GF-D8 (cell line): ENCODE measurements around the gene MAB21L1.

ENCODE experiments used
- DNase-seq: peaks from one replicate; lab custom pipeline; 2025; lab: John Stamatoyannopoulos, UW

MAB21L1 gene

DNA sequence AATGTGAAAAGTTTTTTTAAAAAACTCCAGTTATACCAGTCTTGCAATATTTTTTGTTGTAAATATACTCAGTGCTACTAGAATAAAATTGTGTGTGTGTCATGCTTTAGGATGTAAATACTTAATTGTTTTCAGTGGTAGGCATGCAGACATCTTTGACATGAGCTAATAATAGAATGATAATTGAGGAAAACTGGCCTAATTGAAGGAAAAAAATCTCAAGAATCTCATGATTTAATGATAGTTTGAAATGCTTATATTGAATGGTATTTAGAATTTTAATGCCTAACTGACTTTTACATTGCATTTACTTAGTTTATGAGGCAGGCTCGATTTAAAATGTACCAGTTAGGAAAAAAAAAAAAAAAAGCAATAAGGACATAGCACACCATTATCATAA is 3.2 kb upstream of the MAB21L1 start:
- no peak for DNase-seq

DNA sequence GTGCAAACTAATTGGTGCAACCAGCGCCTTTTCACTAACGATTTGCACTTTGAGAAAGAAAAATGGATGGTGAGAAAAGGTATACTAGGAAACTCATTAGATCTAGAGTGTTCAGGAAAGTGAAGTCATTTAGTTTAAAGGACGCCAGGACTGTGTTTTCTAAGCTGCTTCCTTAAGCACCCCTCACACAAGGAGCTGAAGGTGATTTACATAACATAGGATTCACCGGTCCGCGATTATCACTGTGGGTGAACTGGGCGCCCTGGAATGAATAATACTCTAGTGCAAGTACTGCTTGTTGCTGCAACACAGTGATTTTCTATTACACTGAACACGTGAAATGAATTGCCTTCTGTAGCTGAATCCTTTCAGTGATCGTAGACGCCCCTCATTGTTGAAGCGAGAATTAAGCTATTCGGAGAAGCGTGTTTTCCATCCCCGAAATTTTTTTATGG is 2.6 kb upstream of the MAB21L1 start:
- DNase-seq, result no peak

DNA sequence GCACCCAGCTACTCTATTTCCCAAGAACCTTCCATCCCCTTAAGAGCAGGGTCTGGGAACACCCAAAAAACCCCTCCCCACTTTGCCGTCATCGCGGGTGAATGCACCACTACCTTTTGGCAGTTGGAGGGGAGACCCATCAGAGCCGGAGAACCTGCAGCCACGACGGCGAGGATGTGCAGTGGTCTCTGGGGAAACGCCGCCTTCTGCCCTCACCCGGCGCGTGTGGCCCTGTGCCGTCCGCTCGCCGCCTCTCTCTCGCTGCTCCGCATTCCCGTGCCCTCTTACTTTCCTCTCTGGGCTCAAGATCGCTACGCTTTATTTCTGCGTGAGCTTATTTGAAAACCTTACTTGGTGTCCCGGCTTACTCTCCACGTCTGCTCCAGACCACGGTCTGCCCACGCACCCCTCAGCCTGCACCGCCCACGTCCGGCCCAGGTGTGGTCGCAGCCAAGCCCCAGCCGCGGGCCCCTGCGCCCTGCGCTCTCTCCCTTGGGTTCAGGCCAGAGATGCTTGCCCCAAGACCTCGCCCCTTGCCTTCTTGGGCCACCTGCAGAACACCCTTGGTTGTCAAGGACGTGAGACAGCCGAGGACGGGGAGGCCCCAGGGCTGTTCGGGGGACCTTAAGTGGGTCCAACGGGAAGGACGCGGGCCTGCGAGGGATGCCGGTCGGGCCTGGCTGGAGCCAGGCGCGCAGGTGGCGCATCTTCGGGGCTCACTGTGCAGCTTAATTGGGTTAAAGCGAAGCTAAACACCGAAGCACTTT is 2.0 kb upstream of the MAB21L1 start:
- DNase-seq, result no peak

DNA sequence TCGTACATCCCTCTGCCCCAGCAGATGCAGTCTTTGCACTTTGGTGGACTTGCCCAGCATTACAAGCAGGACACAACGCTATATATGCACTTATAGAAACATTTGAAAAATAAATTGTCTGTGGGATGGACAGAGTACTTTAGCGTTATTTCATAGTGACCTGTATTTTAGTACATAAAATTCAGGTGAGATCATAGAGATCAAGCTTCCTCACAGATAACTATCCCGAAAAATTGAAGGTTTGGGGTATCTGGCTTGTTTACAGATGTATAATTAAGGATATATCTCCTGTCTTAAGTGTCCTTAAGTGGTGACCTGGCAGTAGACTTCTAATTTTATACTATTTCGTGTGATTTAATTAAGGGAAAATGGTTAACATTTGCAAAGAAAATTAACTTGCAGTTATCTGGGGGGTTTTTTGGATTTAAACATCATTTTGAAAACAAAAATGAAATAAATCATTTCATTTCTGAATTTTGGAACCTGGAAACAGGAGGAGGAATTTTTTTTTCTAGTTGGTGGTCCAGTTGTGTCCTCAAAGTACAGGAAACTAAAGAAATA is 977 bp upstream of the MAB21L1 start:
- no peak for DNase-seq

DNA sequence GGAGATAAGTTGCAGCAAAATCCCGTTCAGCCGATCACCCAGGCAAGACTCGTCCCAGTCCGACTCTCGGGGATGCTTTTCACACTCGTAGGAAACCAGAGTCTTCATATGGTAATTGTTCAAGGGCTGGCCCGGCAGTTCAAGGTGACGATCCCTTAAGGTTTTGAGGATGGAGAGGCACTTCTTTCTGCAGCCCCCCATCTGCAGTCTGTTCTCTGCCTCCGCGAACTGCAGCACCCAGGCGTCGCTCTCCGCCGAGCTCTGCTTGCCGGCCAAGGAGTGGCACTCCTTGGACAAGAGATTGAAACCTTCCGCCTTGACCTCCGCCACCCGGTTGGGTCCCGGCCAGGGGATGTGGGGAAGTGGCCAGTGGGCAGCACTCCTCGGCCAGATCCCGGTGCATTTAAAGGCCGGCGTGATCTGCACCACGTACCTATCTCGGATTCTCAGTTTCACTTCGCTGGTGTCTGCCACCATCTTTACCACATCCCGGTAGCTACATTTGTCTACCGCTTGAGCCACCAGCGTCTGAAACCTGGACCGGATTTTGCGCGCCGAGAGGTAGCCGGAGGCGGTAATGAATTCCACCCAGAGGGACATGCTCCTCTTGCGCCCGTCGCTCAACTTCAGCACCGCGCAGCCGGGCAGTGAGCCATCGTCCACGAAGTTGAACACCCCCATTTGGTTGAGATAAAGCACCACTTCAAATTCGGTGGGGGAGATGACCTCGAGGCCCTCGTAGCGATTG is 1.1 kb downstream of the MAB21L1 start:
- DNase-seq, result no peak

DNA sequence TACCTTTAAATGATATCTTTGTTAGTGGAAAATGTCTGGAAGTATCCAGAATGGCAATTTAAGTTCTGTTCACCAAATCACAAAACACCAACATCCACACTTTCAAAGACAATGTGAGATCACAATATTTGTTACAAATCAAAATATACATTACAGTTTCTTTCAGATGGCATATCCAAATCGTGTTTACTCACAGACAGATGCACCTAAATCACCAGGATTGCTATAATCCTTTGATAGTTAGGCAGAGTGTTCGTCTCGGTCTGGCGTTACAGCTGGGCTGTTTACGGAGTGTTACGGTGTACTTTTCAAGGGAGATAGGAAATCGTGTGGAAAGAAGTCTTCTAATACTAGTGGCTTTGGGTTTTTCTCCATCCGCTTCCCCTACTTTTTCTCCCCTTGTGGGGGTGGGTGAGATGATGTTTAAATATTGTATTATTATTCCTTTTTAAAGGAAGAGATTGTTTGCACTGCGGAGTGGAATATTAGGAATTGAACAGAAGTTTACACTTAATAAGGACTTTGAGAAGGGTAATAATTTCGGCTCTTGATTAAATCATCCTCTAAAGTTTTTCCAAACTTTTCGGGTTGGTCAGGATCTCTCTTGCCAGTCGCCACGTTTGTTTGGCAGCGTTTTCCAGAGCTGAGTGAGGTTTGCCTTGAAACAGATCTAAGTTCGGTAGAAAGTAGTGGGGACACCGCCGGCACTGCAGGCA is 1.8 kb downstream of the MAB21L1 start:
- no peak for DNase-seq

DNA sequence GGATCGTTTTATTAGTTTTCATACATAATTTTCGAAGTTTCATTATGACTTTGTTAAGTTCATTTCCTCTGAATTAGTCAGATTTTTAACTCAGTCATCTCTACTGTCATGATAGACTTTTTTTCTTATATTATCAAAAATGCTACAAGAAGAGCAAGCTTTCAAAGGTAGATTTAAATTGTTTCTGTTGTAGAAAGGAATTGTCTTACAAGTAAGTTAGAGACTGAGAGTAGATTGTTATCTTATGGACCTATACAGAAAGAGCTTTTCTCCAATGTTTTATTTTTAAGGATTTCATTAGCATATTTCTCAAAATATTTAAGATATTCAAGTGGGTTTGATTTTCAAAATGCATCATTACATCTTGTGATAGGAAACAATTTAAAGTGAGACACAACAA is 2.7 kb downstream of the MAB21L1 start:
- DNase-seq, result no peak

DNA sequence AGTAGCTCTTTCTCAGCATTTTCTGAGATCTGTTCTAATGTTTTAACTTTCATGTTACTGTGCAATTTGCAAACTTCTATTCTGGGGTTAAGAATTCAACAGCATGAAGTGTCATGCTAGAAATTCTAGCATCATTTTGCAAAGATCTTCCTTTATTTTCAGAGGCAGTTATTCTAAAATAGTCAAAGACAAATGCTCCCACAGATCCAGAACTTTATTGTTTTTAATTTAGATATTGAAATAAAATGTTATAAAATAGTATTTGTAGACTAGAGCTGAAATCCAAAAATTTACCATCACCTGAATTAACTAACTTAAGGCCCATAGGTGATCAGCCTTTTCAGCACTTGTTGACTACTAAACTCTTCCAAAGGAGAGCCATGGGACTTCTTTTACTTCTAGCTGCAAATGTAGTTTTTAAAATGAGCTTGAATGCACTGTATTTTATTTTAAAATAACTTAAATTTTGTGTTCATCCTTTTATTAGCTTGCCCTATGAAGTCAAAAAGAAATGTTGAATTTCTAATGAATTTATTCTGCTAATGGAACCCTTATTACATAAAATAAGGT is 3.2 kb downstream of the MAB21L1 start:
- no peak for DNase-seq

DNA sequence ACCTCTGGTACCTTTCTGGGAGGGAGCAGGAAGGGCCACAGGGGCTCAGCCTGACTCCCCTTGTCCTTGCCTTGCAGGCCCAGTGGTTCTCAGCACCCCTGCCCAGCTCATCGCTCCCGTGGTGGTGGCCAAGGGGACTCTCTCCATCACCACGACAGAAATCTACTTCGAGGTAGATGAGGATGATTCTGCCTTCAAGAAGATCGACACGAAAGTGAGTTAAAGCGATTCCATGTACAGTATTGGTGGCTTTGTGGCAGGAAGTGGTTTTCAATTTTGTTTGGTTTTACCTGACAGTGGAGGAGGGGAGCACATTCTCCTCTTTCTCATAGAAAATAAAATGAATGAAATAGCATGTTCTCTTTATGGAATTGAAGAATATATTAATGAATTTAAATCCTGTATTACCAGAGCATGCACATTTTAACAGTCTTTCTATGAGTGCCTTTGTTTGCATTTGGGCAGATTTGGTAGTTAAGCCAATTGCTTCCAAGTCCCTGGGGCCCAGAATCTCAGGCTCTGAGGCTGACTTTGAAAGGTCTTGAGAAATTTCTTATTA is 4.1 kb downstream of the MAB21L1 start:
- no peak for DNase-seq

DNA sequence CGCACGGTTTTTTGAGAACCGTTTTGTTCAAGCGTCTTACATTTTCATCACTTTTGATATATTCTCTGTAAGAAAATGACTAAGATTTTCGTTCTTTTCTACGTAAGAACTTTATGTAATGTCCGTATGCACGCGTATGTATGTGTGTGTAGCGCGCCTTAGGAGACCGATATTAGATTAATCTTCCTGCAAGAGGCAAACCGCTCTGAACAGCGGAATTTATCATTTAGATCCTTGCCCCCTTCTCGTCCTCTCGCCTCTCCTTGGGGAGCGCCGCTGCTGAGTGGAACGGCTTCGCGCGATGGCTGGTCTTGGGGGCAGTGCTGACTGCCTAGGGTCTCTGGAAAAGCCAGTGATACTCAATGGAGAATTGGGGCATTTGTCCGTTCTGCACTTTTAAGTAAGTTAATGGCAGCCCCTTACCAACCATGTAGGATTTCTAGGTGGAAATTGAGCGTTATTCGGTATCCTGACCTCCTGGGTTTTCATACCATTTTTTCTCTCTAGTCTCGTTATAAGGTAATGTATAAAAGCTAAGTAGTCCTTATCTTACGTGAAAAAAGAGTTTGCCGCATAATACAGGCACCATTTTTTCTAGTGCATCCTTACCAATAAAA is 4.7 kb downstream of the MAB21L1 start:
- no peak for DNase-seq

DNA sequence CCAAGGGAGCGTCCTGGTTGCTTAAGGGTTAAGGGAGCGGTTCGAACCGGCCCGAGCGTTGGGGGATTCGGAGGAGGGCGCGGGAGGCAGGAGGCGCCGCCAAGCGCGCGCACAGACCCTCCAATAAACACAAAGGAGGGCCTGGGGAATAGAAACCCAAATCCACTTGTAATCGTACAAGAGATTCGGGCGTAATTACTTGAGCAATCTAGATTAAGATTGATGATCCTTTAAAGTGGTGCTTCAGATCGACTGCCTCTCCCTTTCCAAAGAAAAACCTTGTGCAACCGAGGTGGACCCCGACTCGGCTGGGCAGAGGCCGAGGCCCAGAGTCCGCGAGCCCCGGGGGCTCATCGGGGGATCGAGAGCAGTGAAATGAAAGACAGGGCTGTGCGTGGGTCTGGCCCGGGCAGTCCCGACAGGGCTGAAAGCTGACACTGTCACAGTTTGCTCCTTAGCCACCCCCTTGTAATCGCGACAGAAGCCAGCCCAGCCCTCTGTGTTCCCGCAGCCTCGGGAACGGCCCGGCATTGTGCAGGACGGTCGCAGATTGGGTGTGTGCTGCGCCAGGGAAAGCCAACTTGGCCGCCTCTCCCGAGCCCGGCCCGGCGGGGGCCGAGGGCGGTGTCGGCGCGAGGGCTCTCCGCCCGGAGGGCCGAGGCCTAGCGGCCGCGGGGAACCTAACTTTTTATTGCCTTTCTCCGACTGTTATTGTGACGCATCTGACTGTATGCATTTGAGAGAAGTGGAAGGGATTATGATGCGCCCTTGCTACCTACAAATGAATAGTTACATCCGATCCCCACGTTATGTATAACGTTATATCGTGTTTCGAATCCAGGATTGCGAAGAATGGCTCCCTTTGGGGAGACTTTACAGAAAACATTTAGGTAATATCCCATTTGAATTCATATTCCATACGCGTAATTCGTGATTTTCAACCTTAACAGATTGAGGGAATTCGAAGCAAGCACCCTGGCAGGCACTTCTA is 5.5 kb downstream of the MAB21L1 start:
- DNase-seq, result no peak

DNA sequence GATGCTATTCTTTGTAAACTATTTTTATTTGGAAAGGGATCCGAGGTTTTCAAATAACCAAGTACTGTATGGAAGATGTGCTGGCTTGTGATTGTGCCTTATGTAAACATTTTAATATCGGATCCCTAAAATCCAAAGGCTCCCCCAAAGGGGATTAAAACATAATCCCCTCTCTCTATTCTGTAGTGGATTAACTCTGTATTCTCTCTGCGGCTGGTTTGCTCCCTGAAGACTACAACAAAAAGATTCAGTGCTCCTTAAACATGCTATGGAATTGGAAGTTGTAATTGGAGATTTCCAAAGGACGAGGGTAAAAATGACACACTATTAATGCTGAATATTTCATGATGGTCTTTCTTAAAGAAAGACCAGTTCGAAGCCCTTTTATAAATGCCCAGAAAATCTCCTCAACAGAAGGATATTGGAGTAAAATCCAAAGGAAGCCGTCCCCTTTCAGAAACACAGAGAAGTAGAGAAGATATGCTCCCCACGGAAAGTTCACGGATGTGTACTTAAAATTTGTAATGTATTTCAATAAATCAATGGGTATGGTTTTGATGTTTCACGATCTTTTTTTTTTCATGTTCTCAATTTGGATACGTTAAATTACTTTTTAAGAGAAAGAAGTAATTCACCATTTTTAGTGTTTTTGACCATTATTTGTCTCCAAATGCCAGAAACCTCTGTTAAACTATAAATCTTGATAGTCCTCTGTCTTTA is 6.5 kb downstream of the MAB21L1 start:
- no peak for DNase-seq

DNA sequence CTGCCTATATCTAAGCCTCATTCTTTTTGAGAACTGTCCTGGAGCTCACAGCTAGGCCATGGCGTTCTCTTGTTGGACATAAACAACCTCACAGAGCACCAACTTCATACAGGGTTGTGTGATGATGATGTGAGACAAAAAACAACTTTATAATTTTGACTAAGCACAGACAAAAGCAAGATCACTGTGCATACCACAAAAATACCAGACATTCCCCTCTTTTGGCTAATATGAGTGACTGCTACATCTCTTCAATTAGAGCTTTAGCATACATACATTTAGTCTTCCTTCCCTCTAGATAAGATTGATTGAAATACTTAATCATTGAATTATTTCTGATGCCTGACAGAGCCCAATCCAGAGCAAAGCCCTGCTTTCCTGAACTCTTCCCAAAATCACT is 8.3 kb downstream of the MAB21L1 start:
- DNase-seq, result no peak

DNA sequence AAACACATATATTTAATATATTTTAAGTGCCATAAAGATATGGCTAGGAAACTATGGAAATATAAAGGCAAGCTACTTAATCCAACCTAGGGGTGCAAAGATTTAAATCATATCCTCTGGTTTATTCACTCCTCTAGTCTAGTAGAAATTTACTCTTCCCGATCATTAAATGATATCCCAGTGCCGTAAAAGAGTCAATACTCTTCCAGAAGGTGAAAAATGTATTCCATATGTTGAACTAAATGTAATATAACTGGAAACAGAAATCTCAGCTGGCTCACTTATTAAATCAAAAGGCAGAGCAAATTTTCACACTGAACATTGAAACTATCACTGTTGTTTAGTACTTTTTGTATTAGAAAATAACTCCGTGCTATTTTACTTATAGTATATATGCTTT is 11.1 kb downstream of the MAB21L1 start:
- no peak for DNase-seq

DNA sequence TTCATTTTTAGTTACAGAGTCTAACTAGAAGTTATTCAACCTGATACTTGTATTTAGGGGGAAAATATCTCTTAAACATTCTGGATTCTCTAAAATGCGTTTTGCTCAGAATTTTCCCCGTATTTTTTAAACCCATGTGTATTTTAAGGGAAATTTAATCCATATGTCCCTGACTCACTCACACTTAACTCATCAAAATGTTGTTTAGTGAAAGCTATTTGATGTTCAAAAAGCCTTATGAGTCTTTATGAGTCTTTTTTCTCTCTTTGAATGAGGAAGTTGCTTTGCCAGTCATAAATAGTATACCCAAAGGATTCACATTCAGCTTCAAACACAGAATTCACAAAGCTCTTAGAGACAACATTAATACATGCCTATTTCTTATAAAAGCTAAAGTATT is 16.4 kb downstream of the MAB21L1 start:
- DNase-seq, result no peak

DNA sequence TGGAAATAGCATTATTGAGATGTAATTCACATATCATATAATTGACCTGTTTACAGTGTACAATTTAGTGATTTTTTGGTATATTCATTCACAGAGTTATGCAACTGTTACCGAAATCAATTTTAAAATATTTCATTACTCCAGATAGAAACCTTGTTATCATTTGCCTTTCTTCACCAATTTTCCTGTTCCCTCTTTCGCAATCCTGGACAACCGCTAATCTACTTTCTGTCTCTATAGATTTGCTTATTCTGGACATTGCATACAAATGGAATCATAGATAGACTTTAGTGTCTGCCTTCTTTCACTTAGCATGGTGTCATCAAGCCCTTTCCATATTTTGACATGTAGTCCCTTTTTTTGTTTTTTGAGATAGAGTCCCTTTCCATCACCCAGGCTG is 19.2 kb downstream of the MAB21L1 start:
- no peak for DNase-seq

DNA sequence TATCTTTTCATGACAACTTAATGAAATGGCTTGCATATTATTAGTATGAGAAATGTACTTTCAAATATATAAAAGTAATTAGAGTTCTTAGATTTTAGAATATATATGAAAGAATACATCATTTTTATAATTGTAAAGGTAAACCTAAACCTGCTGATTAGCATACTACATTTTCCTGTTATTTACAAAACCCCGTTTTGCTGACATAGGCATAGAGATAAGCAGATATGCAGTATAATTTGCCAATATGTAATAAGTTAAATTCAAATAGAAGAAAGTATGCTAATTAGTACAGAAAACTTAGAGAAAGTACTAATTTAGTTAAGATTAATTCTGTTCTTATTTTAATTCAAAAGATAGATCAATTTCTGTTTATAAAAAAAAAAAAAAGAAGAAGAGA is 21.5 kb downstream of the MAB21L1 start:
- DNase-seq, result no peak

DNA sequence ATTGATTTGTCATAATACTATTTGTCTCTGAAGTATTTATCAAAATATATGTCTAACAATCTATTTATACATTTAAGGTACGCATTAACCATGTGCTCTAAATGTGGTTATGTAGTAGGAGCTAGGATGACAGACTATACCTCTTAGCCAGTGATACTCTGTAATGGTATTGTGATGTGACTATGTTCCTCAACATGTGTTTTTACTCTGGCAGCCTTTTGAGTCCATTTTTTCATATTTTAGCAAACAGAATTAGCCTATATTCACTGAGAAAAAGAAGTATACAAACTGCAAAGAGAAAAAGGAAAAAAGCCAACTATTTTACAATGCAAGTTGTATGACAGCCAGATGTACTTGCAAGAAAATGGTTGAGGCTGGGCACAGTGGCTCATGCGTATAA is 26.7 kb downstream of the MAB21L1 start:
- DNase-seq, result no peak

DNA sequence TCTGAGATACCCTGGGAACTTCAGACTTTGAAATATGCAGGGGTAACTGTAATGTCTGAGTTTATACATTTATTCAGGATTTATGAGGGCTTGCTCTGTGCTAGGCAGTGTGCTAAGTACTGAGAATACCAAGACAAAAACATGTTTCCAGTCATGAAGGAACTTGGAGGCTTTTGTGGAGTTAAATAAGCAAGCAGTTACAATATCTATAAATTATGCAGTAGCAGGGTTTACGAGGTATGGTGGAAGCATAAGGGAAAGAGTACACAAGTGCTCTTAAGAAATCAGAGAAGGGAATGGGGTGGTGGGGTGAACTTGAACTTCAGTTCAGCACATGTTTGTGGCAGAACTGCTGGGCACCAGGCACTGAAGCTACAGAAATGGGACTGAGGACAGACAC is 28.0 kb downstream of the MAB21L1 start:
- DNase-seq, result no peak
